NCI-H1105 (cell line): ENCODE results near the gene TBC1D14.
"Not testable (repeated sequence)": the region's sequence is repeated elsewhere in the genome, so short reads cannot be mapped to it uniquely, and the experiment has no call there.

Source experiments
- DNase-seq: peaks from one replicate; lab custom pipeline; 2025; lab: John Stamatoyannopoulos, UW

Gene TBC1D14

GRCh38 chr4:7062816-7063215, 153.2 kb downstream of the TBC1D14 start:
- DNase-seq = no peak

- DNase-seq = no peak
These were observed 153.7 kb downstream of the TBC1D14 start for GRCh38 chr4:7063362-7063761.

DNA sequence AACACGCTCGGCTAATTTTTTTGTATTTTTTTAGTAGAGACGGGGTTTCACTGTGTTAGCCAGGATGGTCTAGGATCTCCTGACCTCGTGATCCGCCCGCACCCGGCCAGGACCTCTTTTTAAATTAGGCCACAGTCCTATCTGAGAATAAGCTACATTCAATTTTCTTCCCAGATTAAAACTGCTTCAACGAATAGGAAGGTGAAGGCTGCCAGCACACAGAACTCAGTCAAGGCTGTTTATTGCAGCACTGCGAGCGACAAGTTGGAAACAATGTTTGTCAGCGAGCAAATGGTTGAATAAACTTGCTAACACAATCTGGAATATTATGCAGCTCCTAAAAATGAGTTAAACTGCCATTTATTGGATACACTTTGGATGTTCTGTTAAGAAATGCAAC, 156.4 kb downstream of the TBC1D14 start:
- DNase-seq = no peak

DNA sequence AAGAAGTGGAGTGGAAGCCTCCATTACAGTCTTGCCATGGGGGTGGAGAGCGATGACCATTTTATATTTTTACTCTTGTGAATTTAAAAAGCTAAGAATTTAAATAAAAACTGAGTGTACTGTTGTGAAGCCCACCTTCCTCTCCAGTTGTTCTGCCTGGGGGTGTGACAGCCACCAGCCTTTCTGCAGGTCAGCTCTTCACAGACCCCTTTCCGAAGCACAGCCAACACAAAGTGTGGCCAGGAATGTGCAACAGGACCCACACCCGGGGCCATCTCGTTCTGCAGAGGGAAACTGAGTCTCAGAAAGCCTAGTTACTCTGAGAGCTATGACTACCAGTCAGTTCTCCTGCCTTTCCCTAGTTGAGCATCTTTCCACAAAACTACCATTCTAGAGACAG, 156.9 kb downstream of the TBC1D14 start:
- no peak for DNase-seq

GRCh38 chr4:7067126-7067451, 157.5 kb downstream of the TBC1D14 start:
- DNase-seq = no peak

DNA sequence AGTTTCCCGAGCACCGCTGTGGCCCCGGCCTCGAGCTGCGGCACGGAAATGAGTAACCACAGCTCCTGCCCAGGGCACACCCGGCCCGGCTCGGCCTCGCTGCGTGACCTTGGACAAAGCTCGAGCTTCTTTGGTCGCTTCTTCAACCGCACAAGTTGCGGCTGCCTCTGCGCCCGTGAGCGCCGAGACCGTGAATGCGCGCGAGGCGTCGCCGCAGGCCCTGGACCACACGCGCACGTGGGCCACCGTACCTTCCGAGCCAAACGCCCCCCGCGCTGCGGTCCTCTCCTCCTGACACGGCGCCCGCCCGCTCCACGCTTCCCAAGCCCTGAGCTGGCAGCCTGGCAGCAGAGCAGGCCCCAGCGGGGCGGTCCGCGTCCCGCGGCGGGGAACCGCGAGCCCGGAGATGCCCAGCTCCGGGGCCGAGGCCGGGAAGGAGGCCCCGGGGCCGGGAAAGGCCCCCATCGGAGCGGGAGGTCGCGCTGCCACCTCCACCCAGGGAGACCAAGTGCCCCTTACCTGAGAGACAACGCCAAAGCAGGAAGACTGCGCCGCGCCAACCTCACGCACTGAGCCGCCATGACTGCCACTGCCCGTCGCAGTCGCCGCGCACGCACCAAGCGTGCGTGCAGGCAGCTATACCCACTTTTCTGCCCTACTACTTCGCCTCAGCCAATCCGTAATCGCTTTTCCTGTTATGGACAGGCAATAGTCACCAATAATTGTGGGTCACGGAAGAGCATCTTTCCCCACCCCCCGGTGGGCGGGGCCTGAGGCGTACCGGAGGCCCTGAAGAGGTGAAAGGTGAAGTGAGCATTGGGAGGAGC, 158.0 kb downstream of the TBC1D14 start, which contains the start of gene GRPEL1:
Gene GRPEL1, minus strand, starts transcription at position 613 of the 827 bp plus-strand sequence. Its CDS starts 32 bp downstream, at position 581.
- DNase-seq = peak; percentile 93

- no peak for DNase-seq
These were observed 158.7 kb downstream of the TBC1D14 start for GRCh38 chr4:7068279-7068842.

DNA sequence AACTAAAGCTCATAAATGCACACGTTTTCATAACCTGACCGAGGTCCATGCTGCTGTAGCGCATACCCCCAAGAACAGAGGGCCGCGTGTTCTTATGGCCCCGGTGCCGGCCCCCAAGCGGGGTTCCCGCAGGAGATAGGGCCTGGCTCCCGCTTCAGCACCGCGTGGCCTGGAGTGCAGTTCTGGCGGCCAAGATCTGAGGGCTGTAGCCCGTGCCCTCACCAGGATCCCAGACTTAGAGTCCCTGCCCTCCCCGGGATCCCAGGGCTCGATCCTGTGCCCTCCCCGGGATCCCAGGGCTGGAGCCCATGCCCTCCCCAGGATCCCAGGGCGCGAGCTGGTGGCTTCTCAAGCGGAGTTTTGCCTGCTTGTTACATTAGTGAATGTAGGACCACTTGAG, 159.3 kb downstream of the TBC1D14 start:
- no peak for DNase-seq

GRCh38 chr4:7070729-7071511, 161.3 kb downstream of the TBC1D14 start:
- peak; percentile 37 for DNase-seq

GRCh38 chr4:7073059-7073458, 163.4 kb downstream of the TBC1D14 start:
- DNase-seq = no peak

GRCh38 chr4:7073526-7074390, 164.1 kb downstream of the TBC1D14 start:
- DNase-seq = no peak

DNA sequence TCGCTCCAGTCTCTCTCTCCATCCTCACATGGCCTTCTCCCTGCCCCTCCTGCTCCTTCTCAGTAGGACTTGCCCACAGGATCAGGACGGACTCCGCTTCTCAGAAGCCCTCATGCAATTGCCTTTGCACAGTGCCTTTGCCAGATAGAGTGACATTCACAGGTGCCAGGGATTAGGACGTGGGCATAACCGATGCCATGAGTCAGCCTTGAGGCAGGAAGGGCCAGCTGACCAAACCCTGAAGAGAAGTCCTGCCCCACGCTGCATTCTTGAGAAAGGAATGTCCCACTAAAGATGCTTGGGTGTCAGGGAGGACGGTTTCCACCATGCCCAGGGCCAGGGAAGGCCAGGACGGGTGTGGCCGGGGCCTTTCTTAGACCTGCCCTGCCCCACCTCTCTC, 164.8 kb downstream of the TBC1D14 start:
- DNase-seq = no peak

- no peak for DNase-seq
These were observed 166.5 kb downstream of the TBC1D14 start for GRCh38 chr4:7075962-7076695.

DNA sequence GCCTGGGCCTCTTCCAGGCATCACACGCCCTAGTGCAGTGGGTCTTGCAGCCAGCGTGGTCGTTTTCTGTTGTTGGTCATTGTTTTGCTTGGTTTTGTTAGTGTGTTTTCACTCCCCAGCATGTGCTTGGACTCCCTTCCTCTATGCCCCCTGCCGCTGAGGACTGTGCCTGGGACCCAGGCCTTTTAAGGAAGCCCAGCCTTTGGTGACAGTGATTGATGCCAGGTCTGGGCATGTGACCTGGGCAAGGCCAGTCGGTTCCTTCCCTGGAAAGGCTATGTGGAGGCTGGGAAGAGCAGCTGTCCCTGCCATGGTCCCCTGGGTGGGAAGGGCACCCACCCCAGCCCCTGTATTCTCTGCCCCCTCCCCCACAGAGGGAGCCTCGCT, 167.1 kb downstream of the TBC1D14 start:
- DNase-seq = no peak

GRCh38 chr4:7077371-7077770, 167.7 kb downstream of the TBC1D14 start:
- DNase-seq = no peak

DNA sequence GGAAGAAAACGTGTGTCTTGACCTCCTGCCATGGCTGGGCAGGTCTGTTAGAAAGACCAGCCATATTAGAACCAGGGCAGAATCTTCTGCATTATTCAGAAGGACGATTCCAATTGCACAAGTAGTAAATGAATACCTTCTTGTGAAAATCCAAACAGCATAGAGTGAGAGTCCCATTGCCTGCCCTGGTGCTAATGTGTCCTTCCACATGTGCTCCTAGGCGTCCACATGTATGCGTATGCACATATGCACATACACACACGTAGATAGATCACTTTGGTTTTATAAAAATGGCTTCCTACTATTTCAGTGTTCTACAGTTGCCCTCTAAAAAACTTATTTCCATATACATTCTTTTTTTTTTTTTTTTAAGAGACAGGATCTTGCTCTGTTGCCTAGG, 168.4 kb downstream of the TBC1D14 start:
- no peak for DNase-seq

DNA sequence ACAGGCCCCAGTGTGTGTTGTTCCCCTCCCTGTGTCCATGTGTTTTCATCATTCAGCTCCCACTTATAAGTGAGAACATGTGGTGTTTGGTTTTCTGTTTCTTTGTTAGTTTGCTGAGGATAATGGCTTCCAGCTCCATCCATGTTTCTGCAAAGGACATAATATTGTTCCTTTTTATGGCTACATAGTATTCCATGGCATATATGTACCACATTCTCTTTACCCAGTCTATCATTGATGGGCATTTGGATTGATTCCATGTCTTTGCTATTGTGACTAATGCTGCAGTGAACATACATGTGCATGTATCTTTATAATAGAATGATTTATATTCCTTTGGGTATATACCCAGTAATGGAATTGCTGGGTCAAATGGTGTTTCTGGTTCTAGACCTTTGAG, 169.9 kb downstream of the TBC1D14 start:
- not testable (repeated sequence) for DNase-seq

DNA sequence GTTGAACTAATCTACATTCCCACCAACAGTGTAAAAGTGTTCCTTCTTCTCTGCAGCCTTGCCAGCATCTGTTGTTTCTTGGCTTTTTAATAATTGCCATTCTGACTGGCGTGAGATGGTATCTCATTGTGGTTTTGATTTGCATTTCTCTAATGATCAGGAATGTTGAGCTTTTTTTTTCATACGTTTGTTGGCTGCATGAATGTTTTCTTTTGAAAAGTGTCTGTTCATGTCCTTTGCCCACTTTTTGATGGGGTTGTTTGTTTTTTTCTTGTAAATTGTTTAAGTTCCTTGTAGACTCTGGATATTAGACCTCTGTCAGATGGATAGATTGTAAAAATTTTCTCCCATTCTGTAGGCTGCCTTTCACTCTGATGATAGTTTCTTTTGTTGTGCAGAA, 170.3 kb downstream of the TBC1D14 start:
- not testable (repeated sequence) for DNase-seq
